ENCODE results near the gene TMBIM6. TPM values are rescaled to one million over a fixed set of nuclear protein-coding genes. Genes with fewer than 3 reads are reported as not detected.

TMBIM6 gene
- total RNA-seq, 6 experiments from 2014 or later = 471 to 545 (median 497) TPM

GRCh38 chr12:49750996-49751393, 9.6 kb downstream of the TMBIM6 start:
- H3K27ac Mint-ChIP-seq = peak overlapping the region; percentile 74
- TF ChIP-seq, protein P1, sequence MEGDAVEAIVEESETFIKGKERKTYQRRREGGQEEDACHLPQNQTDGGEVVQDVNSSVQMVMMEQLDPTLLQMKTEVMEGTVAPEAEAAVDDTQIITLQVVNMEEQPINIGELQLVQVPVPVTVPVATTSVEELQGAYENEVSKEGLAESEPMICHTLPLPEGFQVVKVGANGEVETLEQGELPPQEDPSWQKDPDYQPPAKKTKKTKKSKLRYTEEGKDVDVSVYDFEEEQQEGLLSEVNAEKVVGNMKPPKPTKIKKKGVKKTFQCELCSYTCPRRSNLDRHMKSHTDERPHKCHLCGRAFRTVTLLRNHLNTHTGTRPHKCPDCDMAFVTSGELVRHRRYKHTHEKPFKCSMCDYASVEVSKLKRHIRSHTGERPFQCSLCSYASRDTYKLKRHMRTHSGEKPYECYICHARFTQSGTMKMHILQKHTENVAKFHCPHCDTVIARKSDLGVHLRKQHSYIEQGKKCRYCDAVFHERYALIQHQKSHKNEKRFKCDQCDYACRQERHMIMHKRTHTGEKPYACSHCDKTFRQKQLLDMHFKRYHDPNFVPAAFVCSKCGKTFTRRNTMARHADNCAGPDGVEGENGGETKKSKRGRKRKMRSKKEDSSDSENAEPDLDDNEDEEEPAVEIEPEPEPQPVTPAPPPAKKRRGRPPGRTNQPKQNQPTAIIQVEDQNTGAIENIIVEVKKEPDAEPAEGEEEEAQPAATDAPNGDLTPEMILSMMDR (IDR thresholded peaks at IDR 0.05) = no peak
- no peaks in the 10 kb centered on the region for H3K9me3 Mint-ChIP-seq
- peaks cover 35% of the 10 kb centered on the region for H3K36me3 Mint-ChIP-seq (ENCODE audit: low read depth)
- H3K27me3 Mint-ChIP-seq (ENCODE audit: insufficient read depth) = peaks cover 4% of the 10 kb centered on the region; the same call in 1 of the 2 replicates
- H3K4me3 Mint-ChIP-seq = no peak overlapping the region
- no peak for DNase-seq
- peaks cover 59% of the 10 kb centered on the region for H3K4me1 Mint-ChIP-seq (ENCODE audit: low read depth)

DNA sequence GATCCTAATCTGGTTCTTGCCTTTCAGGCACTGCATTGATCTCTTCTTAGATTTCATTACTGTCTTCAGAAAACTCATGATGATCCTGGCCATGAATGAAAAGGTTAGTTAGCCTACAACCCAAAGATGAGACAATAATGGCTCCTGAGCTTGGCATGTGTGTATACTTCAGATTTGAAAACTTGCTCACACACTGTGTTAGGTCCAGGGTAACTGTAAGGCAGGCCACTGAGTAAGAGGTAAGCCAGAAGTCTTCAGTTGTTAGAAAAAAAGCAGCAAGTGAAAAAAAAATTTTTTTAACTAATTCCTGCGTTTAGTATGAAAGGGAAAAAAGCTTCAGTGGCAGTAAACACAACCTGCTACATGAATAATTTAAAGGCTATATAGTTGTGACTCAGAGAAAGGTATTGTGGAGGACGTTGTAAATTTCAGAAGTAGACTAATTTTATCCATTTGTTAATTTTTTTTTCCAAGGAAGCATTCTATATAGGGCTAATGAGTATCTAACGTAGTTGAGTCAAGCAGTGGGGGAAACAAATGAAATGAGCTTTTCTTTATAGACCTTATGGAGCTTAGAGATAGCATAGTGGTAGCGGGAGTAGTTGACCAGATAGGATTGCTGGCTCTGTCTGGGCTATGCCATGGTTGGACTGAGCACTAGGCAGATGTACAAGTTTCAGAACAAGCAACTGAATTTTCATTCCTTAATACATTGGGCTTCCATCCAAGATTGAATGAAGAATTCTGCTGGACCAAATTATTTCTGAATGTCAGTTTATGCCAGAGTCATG, 20.5 kb downstream of the TMBIM6 start:
- Mint-ChIP-seq H3K36me3 (ENCODE audit: low read depth) (peaks cover 56% of the 10 kb centered on the region), H3K27me3 (ENCODE audit: insufficient read depth) (no peaks in the 10 kb centered on the region; the same call in 1 of the 2 replicates), H3K27ac (no peak overlapping the region), H3K9me3 (no peaks in the 10 kb centered on the region), H3K4me1 (ENCODE audit: low read depth) (no peaks in the 10 kb centered on the region), H3K4me3 (no peak overlapping the region)
- TF ChIP-seq, protein P1 (IDR thresholded peaks at IDR 0.05) = no peak
- DNase-seq = no peak

- Mint-ChIP-seq H3K27ac (no peak overlapping the region), H3K27me3 (ENCODE audit: insufficient read depth) (no peaks in the 10 kb centered on the region; the same call in 1 of the 2 replicates), H3K4me1 (ENCODE audit: low read depth) (peaks cover 2% of the 10 kb centered on the region), H3K4me3 (no peak overlapping the region), H3K36me3 (ENCODE audit: low read depth) (peaks cover 52% of the 10 kb centered on the region), H3K9me3 (no peaks in the 10 kb centered on the region)
- TF ChIP-seq, protein P1 (IDR thresholded peaks at IDR 0.05) = no peak
- DNase-seq = no peak
Observed at GRCh38 chr12:49762468-49762847, 21.1 kb downstream of the TMBIM6 start.

DNA sequence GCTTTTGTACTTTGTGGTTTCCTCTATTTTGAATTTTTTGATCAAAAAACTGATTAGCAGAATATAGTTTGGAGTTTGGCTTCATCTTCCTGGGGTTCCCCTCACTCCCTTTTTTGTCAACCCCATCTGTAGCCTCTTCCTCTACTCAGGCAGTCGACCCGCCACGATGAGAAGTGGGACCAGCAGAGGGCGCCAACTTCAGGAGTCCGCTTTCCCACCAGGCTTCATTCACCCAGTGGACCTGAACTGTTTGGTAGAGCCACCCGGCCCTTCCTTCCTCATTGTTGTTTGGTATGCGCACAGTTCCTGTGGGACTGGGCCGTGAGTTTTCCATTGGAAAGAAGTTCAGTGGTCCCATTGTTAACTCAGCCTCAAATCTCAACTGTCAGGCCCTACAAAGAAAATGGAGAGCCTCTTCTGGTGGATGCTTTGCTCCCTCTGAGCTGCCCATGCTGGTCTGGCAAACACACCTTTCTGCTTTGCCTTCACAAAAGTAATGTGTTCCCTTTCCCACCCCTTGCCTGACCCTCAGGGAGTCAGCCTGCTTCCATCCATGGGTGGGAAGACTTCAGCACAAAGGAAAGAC, 21.7 kb downstream of the TMBIM6 start:
- H3K27ac Mint-ChIP-seq = no peak overlapping the region; the same call in 1 of the 2 replicates
- H3K4me3 Mint-ChIP-seq = no peak overlapping the region
- no peaks in the 10 kb centered on the region for H3K9me3 Mint-ChIP-seq

GRCh38 chr12:49764126-49764525, 22.8 kb downstream of the TMBIM6 start:
- Mint-ChIP-seq H3K9me3 (no peaks in the 10 kb centered on the region), H3K27me3 (ENCODE audit: insufficient read depth) (peaks cover 3% of the 10 kb centered on the region; the same call in 1 of the 2 replicates), H3K36me3 (ENCODE audit: low read depth) (peaks cover 35% of the 10 kb centered on the region), H3K4me3 (no peak overlapping the region), H3K4me1 (ENCODE audit: low read depth) (peaks cover 5% of the 10 kb centered on the region), H3K27ac (no peak overlapping the region)
- TF ChIP-seq, protein P1 (IDR thresholded peaks at IDR 0.05) = no peak
- no peak for DNase-seq

More for the DNA sequence above, 21.7 kb downstream of the TMBIM6 start:
- Mint-ChIP-seq H3K4me1 (ENCODE audit: low read depth) (peaks cover 5% of the 10 kb centered on the region), H3K36me3 (ENCODE audit: low read depth) (peaks cover 45% of the 10 kb centered on the region), H3K27me3 (ENCODE audit: insufficient read depth) (peaks cover 3% of the 10 kb centered on the region; the same call in 1 of the 2 replicates)
- TF ChIP-seq, protein P1 (IDR thresholded peaks at IDR 0.05) = peak; percentile 86
- DNase-seq = peak; percentile 44
